H1 (cell line): Measurements from ENCODE around the gene ZNF23. TPM values are rescaled to one million over a fixed set of nuclear protein-coding genes. Genes with fewer than 3 reads are reported as not detected.

Experiments used
- CBX5 ChIP-seq: fragments of 300-800, 300-1000 bp; sonication (generic); IDR thresholded peaks from 2 replicates; pipeline ENCODE4 v1.7.1; 2016; ENCODE audit warnings: antibody characterized with exemption, low read length, low read depth
- FOSL1 ChIP-seq: IDR thresholded peaks from 2 replicates; pipeline ENCODE4 v1.6.1; 2011; ENCODE audit warnings: mild to moderate bottlenecking, low read depth, low read length, moderate library complexity; ENCODE audit not compliant: insufficient read depth
- HDAC2 ChIP-seq, 2 experiments: fragments of 300-600 bp in 1 of 2; sonication (generic) in 1 of 2; IDR thresholded peaks; 2 replicates each; pipeline ENCODE4 v1.6.1; 2011 to 2012; ENCODE audit warnings: low read depth in 2 of 2, low read length in 2 of 2, mild to moderate bottlenecking in 2 of 2, moderate library complexity in 2 of 2, borderline replicate concordance in 1 of 2, inconsistent platforms in 1 of 2
- SAP30 ChIP-seq: fragments of 300-600 bp; sonication (generic); IDR thresholded peaks from 2 replicates; pipeline ENCODE4 v1.7.1; 2012; ENCODE audit warnings: low read length, moderate library complexity, mild to moderate bottlenecking, inconsistent platforms; ENCODE audit not compliant: insufficient read depth, insufficient replicate concordance
- SP2 ChIP-seq: IDR thresholded peaks from 2 replicates; pipeline ENCODE4 v1.6.1; 2012; ENCODE audit warnings: mild to moderate bottlenecking, low read length, inconsistent platforms
- SUZ12 ChIP-seq: fragments of 200-600 bp; sonication (generic); IDR thresholded peaks from 2 replicates; pipeline ENCODE4 v1.6.1; 2012; ENCODE audit warnings: mild to moderate bottlenecking, inconsistent platforms, low read length, moderate library complexity, mixed read lengths
- polyA plus RNA-seq, 7 experiments: library from polyadenylated mRNA; depleted of rRNA in 3 of 7; stranded (reverse) in 5 of 7; unstranded in 2 of 7; fragments of >200 nt in 5 of 7; fragments of 200-250 nt in 2 of 7; gene quantifications; 1 replicate in 5 of 7; 2 replicates in 1 of 7; 4 replicates in 1 of 7; pipeline versions ENCODE4 v1.2.1 to v1.2.3, GENCODE V29; 2011 to 2013; ENCODE audit warnings: missing spikeins in 2 of 7, mixed read lengths in 2 of 7
- total RNA-seq: library from RNA; stranded (reverse); fragmentation: NEBNext Ultra II Directional; extraction: Animal tissue kit (Norgen Biotek cat#: 25700); gene quantifications from 2 replicates; pipeline ENCODE4 v1.2.1, GENCODE V29; 2021
- TF ChIP-seq, protein P1 (sequence below): fragments of 300-600 bp; sonication (generic); IDR thresholded peaks from 2 replicates; pipeline ENCODE4 v1.7.1; 2012; ENCODE audit warnings: low read length, moderate library complexity, mild to moderate bottlenecking, inconsistent platforms; ENCODE audit not compliant: insufficient replicate concordance

Gene ZNF23
- total and polyA plus RNA-seq, 2 of the 8 experiments (the other 6 are each of a cell fraction or from before 2014, with no cell fraction given), result 2.4 to 10.2 TPM

GRCh38 chr16:71493213-71493612, 31.2 kb upstream of the ZNF23 start (continued):
- TF ChIP-seq, protein P1, sequence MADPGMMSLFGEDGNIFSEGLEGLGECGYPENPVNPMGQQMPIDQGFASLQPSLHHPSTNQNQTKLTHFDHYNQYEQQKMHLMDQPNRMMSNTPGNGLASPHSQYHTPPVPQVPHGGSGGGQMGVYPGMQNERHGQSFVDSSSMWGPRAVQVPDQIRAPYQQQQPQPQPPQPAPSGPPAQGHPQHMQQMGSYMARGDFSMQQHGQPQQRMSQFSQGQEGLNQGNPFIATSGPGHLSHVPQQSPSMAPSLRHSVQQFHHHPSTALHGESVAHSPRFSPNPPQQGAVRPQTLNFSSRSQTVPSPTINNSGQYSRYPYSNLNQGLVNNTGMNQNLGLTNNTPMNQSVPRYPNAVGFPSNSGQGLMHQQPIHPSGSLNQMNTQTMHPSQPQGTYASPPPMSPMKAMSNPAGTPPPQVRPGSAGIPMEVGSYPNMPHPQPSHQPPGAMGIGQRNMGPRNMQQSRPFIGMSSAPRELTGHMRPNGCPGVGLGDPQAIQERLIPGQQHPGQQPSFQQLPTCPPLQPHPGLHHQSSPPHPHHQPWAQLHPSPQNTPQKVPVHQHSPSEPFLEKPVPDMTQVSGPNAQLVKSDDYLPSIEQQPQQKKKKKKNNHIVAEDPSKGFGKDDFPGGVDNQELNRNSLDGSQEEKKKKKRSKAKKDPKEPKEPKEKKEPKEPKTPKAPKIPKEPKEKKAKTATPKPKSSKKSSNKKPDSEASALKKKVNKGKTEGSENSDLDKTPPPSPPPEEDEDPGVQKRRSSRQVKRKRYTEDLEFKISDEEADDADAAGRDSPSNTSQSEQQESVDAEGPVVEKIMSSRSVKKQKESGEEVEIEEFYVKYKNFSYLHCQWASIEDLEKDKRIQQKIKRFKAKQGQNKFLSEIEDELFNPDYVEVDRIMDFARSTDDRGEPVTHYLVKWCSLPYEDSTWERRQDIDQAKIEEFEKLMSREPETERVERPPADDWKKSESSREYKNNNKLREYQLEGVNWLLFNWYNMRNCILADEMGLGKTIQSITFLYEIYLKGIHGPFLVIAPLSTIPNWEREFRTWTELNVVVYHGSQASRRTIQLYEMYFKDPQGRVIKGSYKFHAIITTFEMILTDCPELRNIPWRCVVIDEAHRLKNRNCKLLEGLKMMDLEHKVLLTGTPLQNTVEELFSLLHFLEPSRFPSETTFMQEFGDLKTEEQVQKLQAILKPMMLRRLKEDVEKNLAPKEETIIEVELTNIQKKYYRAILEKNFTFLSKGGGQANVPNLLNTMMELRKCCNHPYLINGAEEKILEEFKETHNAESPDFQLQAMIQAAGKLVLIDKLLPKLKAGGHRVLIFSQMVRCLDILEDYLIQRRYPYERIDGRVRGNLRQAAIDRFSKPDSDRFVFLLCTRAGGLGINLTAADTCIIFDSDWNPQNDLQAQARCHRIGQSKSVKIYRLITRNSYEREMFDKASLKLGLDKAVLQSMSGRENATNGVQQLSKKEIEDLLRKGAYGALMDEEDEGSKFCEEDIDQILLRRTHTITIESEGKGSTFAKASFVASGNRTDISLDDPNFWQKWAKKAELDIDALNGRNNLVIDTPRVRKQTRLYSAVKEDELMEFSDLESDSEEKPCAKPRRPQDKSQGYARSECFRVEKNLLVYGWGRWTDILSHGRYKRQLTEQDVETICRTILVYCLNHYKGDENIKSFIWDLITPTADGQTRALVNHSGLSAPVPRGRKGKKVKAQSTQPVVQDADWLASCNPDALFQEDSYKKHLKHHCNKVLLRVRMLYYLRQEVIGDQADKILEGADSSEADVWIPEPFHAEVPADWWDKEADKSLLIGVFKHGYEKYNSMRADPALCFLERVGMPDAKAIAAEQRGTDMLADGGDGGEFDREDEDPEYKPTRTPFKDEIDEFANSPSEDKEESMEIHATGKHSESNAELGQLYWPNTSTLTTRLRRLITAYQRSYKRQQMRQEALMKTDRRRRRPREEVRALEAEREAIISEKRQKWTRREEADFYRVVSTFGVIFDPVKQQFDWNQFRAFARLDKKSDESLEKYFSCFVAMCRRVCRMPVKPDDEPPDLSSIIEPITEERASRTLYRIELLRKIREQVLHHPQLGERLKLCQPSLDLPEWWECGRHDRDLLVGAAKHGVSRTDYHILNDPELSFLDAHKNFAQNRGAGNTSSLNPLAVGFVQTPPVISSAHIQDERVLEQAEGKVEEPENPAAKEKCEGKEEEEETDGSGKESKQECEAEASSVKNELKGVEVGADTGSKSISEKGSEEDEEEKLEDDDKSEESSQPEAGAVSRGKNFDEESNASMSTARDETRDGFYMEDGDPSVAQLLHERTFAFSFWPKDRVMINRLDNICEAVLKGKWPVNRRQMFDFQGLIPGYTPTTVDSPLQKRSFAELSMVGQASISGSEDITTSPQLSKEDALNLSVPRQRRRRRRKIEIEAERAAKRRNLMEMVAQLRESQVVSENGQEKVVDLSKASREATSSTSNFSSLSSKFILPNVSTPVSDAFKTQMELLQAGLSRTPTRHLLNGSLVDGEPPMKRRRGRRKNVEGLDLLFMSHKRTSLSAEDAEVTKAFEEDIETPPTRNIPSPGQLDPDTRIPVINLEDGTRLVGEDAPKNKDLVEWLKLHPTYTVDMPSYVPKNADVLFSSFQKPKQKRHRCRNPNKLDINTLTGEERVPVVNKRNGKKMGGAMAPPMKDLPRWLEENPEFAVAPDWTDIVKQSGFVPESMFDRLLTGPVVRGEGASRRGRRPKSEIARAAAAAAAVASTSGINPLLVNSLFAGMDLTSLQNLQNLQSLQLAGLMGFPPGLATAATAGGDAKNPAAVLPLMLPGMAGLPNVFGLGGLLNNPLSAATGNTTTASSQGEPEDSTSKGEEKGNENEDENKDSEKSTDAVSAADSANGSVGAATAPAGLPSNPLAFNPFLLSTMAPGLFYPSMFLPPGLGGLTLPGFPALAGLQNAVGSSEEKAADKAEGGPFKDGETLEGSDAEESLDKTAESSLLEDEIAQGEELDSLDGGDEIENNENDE, result no peak
- TF ChIP-seq CBX5, result no peak
- no peak for TF ChIP-seq FOSL1
- no peak for TF ChIP-seq SP2
- no peak for TF ChIP-seq SAP30
- TF ChIP-seq HDAC2 (IDR thresholded peaks at IDR 0.05; ENCODE audit: borderline replicate concordance in 1 of 2, low read depth in 2 of 2, low read length in 2 of 2), result no peak
- no peak for TF ChIP-seq SUZ12
- TF ChIP-seq, all 59 proteins: peak for 0
